ENCODE data around the gene FOXI3.

The FOXI3 gene

DNA sequence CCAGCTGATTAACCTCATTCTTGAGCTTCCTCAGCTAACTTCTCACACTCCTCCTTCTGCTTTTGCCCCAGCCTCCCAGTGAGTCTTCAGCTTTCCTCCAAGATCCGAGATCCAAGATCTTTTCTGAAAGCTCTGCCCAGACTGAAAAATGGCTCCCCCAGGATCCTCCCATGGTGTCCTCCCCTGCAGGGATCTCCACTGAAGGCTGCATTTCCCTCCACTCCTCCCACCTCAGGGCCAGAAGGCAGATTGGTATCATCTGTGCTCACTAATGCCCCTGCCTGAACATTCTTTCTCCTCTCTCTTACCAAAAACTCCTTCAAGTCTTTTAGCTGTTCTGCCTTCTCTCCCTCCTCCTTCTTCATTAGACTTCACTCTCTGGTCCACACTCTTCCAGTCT, 6.1 kb upstream of the FOXI3 start:
- TF ChIP-seq, protein P1, sequence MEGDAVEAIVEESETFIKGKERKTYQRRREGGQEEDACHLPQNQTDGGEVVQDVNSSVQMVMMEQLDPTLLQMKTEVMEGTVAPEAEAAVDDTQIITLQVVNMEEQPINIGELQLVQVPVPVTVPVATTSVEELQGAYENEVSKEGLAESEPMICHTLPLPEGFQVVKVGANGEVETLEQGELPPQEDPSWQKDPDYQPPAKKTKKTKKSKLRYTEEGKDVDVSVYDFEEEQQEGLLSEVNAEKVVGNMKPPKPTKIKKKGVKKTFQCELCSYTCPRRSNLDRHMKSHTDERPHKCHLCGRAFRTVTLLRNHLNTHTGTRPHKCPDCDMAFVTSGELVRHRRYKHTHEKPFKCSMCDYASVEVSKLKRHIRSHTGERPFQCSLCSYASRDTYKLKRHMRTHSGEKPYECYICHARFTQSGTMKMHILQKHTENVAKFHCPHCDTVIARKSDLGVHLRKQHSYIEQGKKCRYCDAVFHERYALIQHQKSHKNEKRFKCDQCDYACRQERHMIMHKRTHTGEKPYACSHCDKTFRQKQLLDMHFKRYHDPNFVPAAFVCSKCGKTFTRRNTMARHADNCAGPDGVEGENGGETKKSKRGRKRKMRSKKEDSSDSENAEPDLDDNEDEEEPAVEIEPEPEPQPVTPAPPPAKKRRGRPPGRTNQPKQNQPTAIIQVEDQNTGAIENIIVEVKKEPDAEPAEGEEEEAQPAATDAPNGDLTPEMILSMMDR (IDR thresholded peaks at IDR 0.05; ENCODE audit: low read depth, low read length, missing control alignments): no peak
- no peak for DNase-seq (ENCODE audit: low read depth)
- H3K4me3 ChIP-seq (ENCODE audit: low read depth, low read length): no peak overlapping the region

DNA sequence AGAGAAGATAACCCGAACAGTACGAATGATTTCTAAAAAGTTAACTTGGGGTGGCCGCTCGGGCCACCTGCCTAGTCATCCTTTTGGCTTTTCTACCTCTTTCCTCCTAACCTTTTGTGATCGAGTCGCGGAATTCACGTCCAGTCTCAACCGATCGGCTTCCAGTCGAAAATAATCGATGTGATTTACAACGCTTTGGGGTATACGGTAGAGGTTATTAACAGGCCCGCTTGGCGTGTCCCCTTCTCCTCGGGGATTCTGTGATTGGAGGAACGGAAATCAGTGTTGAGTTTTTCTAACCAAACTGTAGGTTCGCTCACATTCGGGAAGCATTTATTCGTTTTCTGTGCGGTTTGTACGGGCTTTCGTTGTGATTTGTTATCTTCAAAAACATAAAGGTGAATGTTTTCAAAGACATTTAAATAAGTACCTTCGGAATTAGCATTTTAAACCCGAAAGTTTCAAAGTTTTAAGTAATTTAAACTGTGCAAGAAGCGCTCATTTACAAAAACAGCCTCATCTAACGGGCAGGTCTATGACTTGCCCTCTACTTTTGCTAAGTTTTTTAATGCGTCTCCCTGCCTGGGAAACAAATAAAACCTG, 588 bp upstream of the FOXI3 start:
- no peak overlapping the region for H3K4me3 ChIP-seq (ENCODE audit: low read depth, low read length)
- no peak for DNase-seq (ENCODE audit: low read depth)
- TF ChIP-seq, protein P1 (IDR thresholded peaks at IDR 0.05; ENCODE audit: low read depth, low read length, missing control alignments): no peak

GRCh38 chr2:88451811-88452564, 505 bp downstream of the FOXI3 start:
- DNase-seq (ENCODE audit: low read depth): no peak
- peak overlapping the region; percentile 38; the same call in 1 of the 2 replicates for H3K4me3 ChIP-seq (ENCODE audit: low read depth, low read length)
- TF ChIP-seq, protein P1 (IDR thresholded peaks at IDR 0.05; ENCODE audit: low read depth, low read length, missing control alignments): no peak

GRCh38 chr2:88450925-88451810, 1.3 kb downstream of the FOXI3 start:
- TF ChIP-seq, protein P1 (IDR thresholded peaks at IDR 0.05; ENCODE audit: low read depth, low read length, missing control alignments): no peak
- no peak overlapping the region for H3K4me3 ChIP-seq (ENCODE audit: low read depth, low read length)
- no peak for DNase-seq (ENCODE audit: low read depth)

DNA sequence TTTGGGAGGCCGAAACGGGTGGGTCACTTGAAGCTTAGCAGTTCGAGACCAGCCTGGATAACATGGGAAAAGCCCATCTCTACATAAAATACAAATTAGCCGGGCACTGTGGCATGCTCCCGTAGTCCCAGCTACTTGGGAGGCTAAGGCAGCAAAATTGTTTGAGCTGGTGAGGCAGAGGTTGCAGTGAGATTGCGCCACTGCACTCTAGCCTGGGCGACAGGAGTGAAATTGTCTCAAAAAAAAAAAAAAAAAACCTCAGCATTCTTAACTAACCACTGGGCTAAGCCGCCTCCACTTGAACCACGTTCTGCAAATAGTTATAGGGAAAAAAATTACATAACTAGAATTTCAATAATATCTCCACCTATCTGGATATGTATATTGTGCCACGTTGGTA, 2.3 kb downstream of the FOXI3 start:
- DNase-seq (ENCODE audit: low read depth): no peak
- H3K4me3 ChIP-seq (ENCODE audit: low read depth, low read length): no peak overlapping the region
- TF ChIP-seq, protein P1 (IDR thresholded peaks at IDR 0.05; ENCODE audit: low read depth, low read length, missing control alignments): no peak

DNA sequence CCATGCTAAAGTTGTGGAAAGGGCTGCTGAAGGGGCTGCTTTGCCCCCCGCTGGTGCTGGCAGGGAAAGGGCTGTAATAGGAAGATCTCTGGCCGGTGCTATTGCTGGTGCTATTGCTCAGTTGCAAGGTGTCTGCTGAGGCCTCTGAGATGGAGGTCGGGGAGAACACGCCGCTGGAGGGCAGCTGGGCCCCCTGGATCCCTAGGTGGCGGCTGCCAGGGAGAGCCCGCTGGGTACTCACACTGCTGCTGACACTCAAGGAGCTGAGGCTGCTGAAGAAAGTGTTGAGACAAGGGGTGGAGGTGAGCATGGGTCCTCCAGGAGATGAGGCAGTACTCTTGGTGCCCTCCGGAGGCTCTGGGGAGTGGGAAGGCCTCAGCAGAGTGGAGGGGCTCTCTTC, 4.2 kb downstream of the FOXI3 start:
- H3K4me3 ChIP-seq (ENCODE audit: low read depth, low read length): no peak overlapping the region
- TF ChIP-seq, protein P1 (IDR thresholded peaks at IDR 0.05; ENCODE audit: low read depth, low read length, missing control alignments): peak; percentile 17
- no peak for DNase-seq (ENCODE audit: low read depth)

Measured in GM12864 (cell line).